GM06990 (cell line): ENCODE measurements around the gene SORBS1.

Experiments used
- DNase-seq: peaks from one replicate; pipeline ENCODE4 v3.0.0-alpha.2; 2011; ENCODE audit not compliant: insufficient read length; ENCODE audit errors: extremely low read depth
- H3K27me3 ChIP-seq: replicated peaks from 2 replicates; pipeline ENCODE4 v1.6.0; 2011; ENCODE audit warnings: low read length; ENCODE audit not compliant: control insufficient read depth, insufficient read depth
- H3K36me3 ChIP-seq: 2 replicates; pipeline ENCODE4 v1.5.1; 2011; ENCODE audit warnings: low read length; ENCODE audit not compliant: control insufficient read depth, insufficient read depth
- H3K4me3 ChIP-seq: replicated peaks from 2 replicates; pipeline ENCODE4 v1.5.1; 2011; ENCODE audit warnings: low read depth, mild to moderate bottlenecking, control low read depth, low read length
- TF ChIP-seq, protein P1 (sequence below): IDR thresholded peaks from 2 replicates; pipeline ENCODE4 v1.5.1; 2011; ENCODE audit warnings: low read length, control low read depth, mild to moderate bottlenecking, inconsistent platforms; ENCODE audit not compliant: insufficient read depth, poor library complexity, severe bottlenecking

Gene SORBS1

DNA sequence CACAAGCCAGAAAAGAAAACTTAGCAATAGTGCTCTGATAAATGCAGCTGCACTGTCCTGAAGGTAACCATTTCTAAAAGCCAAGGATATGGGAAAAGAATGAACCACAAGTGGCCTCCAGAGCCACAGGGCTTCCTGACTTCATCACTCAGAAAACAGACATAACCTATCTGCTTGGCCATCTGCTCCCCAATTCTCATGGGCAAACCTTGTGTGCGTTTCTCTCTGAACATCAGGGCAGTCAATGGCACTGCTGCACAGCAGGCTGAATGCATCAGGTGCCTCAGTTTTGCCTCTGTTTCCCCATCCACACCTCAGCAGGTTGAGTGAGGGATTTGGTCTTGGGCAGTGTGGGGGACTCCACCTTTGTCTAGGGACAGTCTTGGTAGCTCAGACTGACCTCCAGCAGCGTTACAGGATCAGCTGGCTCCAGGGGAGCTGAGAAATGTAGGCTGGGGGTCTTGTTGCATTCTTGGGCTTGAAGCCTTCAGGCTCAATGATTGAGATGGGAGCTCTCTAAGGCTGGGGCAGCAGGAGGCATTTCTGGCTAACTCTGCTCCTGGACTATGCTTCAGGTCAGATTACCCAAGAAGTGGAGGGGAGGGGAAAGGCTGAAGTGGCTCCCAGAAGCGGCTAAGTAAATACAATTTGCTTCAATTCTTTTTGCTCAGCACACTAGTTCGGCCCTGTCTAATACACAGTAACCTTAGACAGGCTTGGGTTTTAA, 246.8 kb downstream of the SORBS1 start:
- H3K4me3 ChIP-seq, result no peak overlapping the region
- TF ChIP-seq, protein P1, sequence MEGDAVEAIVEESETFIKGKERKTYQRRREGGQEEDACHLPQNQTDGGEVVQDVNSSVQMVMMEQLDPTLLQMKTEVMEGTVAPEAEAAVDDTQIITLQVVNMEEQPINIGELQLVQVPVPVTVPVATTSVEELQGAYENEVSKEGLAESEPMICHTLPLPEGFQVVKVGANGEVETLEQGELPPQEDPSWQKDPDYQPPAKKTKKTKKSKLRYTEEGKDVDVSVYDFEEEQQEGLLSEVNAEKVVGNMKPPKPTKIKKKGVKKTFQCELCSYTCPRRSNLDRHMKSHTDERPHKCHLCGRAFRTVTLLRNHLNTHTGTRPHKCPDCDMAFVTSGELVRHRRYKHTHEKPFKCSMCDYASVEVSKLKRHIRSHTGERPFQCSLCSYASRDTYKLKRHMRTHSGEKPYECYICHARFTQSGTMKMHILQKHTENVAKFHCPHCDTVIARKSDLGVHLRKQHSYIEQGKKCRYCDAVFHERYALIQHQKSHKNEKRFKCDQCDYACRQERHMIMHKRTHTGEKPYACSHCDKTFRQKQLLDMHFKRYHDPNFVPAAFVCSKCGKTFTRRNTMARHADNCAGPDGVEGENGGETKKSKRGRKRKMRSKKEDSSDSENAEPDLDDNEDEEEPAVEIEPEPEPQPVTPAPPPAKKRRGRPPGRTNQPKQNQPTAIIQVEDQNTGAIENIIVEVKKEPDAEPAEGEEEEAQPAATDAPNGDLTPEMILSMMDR, result no peak
- DNase-seq, result no peak
- no peaks in the 10 kb centered on the region for H3K36me3 ChIP-seq
- H3K27me3 ChIP-seq, result no peaks in the 10 kb centered on the region

- Histone ChIP-seq H3K36me3 (no peaks in the 10 kb centered on the region), H3K27me3 (no peaks in the 10 kb centered on the region), H3K4me3 (no peak overlapping the region)
- TF ChIP-seq, protein P1, result no peak
- DNase-seq, result no peak
Observed at GRCh38 chr10:95312986-95313495, 248.1 kb downstream of the SORBS1 start.

GRCh38 chr10:95312257-95312656, 248.9 kb downstream of the SORBS1 start:
- TF ChIP-seq, protein P1, result no peak
- no peak for DNase-seq
- no peaks in the 10 kb centered on the region for H3K27me3 ChIP-seq

GRCh38 chr10:95309958-95310357, 251.2 kb downstream of the SORBS1 start:
- no peak for DNase-seq
- H3K36me3 ChIP-seq, result no peaks in the 10 kb centered on the region
- no peaks in the 10 kb centered on the region for H3K27me3 ChIP-seq
- H3K4me3 ChIP-seq, result no peak overlapping the region
- TF ChIP-seq, protein P1, result no peak

More at GRCh38 chr10:95312257-95312656, 248.9 kb downstream of the SORBS1 start:
- Histone ChIP-seq H3K36me3 (no peaks in the 10 kb centered on the region), H3K4me3 (no peak overlapping the region)

DNA sequence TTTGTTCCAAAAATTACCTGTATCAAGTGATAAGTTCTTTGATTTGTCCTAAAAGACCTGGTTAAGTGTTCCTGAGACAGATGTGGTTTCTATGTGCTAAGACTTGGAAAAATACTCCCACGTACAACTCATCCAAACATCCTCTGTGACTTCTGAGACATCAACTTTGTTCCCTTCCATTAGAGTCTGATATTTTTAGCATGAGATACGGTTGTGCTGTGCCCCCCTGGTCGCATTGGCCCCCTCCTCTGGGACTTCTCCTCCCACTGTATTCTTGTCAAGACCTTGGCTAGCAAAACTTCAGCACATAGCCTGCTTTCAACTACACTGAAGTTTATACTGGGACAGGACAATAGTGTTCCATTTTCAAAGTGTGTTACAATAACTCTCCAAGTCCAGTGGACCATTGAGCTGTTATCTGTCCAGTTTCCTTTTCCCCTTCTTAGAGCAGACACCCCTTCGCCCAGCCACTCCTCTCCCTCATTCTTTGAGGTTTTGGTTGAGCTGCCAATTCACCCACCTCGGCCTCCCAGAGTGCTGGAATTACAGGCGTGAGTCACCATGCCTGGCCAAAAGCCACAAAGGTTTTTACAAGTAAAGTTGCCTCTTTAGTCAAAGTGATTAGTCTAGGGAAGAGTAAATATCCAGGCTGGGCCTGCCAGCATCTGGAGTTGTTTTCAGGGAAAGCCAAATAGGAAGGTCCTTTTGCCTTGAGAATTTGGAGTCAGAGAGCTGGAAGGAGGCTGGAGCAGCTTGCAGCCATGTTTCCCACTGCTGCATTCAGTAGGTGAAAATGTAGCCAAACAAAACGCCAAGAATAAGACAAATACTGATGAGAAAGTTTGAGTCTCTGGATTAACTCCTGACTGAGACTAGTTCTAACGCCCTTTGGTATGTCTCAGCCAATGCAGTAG, 252.5 kb downstream of the SORBS1 start:
- Histone ChIP-seq H3K36me3 (no peaks in the 10 kb centered on the region), H3K4me3 (no peak overlapping the region), H3K27me3 (no peaks in the 10 kb centered on the region)
- no peak for DNase-seq
- TF ChIP-seq, protein P1, result no peak
